ENCODE results near the gene CLIC5. TPM values are rescaled to one million over a fixed set of nuclear protein-coding genes. Genes with fewer than 3 reads are reported as not detected.
A peak's percentile ranks its signal among the peaks of the same experiment; 100 is the strongest.

CLIC5 gene
- total and polyA plus RNA-seq, 2 of the 8 experiments (the other 6 are each of a cell fraction or from before 2014, with no cell fraction given), result 0.12 to 0.15 TPM

- Histone ChIP-seq H4K8ac (ENCODE audit: extremely low read depth, insufficient read depth, low read length) (no peak overlapping the region), H2BK20ac (ENCODE audit: low read length) (no peak overlapping the region), H2BK5ac (ENCODE audit: low read depth, low read length) (no peak overlapping the region), H3K9ac (replicated peaks in 1 of 4; ENCODE audit: extremely low read depth in 1 of 4, low read depth in 3 of 4, low read length in 3 of 4) (no peak overlapping the region), H3K56ac (replicated peaks; ENCODE audit: insufficient read length, low read depth, low read length) (no peak overlapping the region), H3K18ac (ENCODE audit: extremely low read depth, low read length) (no peak overlapping the region), H3K79me2 (ENCODE audit: control insufficient read depth in 1 of 2, insufficient read depth in 2 of 2, low read length in 2 of 2) (no peaks in the 10 kb centered on the region), H2BK120ac (replicated peaks; ENCODE audit: low read depth, low read length) (no peak overlapping the region), H4K5ac (ENCODE audit: insufficient read length, low read depth, low read length) (no peak overlapping the region), H2AK5ac (ENCODE audit: low read depth, low read length) (no peak overlapping the region), H4K20me1 (replicated peaks in 1 of 2; ENCODE audit: control insufficient read depth in 1 of 2, insufficient read depth in 2 of 2, low read length in 2 of 2) (no peaks in the 10 kb centered on the region), H3K14ac (ENCODE audit: insufficient read length) (no peak overlapping the region), H3K4ac (replicated peaks; ENCODE audit: insufficient read length, low read depth, low read length) (no peak overlapping the region), H3K9me3 (ENCODE audit: insufficient read depth in 2 of 2, low read depth in 1 of 2, low read length in 1 of 2) (peaks cover 5 to 8% of the 10 kb centered on the region in 2 experiments), H3K79me1 (ENCODE audit: low read depth, low read length) (no peaks in the 10 kb centered on the region), H2BK12ac (ENCODE audit: low read depth, low read length) (no peak overlapping the region), H3K23ac (ENCODE audit: insufficient read length) (no peak overlapping the region), H3K4me1 (replicated peaks in 1 of 4; ENCODE audit: control insufficient read depth in 3 of 4, insufficient read depth in 4 of 4, low read length in 3 of 4) (peaks cover 4 to 15% (median 8%) of the 10 kb centered on the region in 4 experiments; a peak in 4 of 7 replicates), H3K23me2 (ENCODE audit: low read depth, low read length) (peaks cover 12% of the 10 kb centered on the region), H3K4me3 (ENCODE audit: extremely low read depth in 1 of 4, insufficient read depth in 2 of 4, low read depth in 3 of 4, low read length in 4 of 4) (no peak overlapping the region; a peak in 1 of 8 replicates), H3K27ac (ENCODE audit: low read depth, low read length) (no peak overlapping the region), H4K91ac (replicated peaks; ENCODE audit: insufficient read length, low read length) (peak overlapping the region; percentile 3), H2BK15ac (ENCODE audit: low read length) (no peak overlapping the region), H3K27me3 (replicated peaks in 1 of 4; ENCODE audit: control insufficient read depth in 3 of 4, extremely low read depth in 1 of 4, insufficient read depth in 3 of 4, low read length in 3 of 4) (peaks cover 14 to 31% (median 22%) of the 10 kb centered on the region in 4 experiments), H2AFZ (ENCODE audit: low read length) (no peak overlapping the region), H3K4me2 (ENCODE audit: insufficient read depth in 1 of 2, low read depth in 2 of 2, low read length in 2 of 2) (no peak overlapping the region; a peak in 1 of 4 replicates), H3K36me3 (ENCODE audit: control insufficient read depth in 2 of 4, insufficient read depth in 4 of 4, low read length in 3 of 4) (no peaks in the 10 kb centered on the region)
- DNase-seq (ENCODE audit: low read depth in 1 of 2, low spot score in 2 of 2), result no peak
- ChIA-PET POLR2A (ENCODE audit: partially characterized antibody) (interaction anchor here (0.9 kb wide), 1 partner anchor 20 kb away, joined by 3 read pairs; no protein-coding TSS in a partner anchor), CTCF (ENCODE audit: partially characterized antibody) (interaction anchor here (1.7 to 5.1 kb wide), 3 partner anchors 22 to 82 kb away, joined by 6 to 18 read pairs (median 9); no protein-coding TSS in a partner anchor)
- 94% methylated on average over 1 of the region's 1 CpG; no CpG with 5 or more reads in 1 of the 2 experiments for WGBS, 2 experiments (ENCODE audit: extremely low coverage in 1 of 2, insufficient coverage in 1 of 2, insufficient read length in 1 of 2, insufficient replicate concordance in 2 of 2, low coverage in 1 of 2, low lambda C conversion rate in 2 of 2, missing lambda C conversion rate in 1 of 2)
- TF ChIP-seq TBP (IDR thresholded peaks at IDR 0.05; ENCODE audit: low read depth, low read length) (no peak), JUN (IDR thresholded peaks at IDR 0.05; ENCODE audit: low read depth, low read length) (no peak), POU5F1 (IDR thresholded peaks at IDR 0.05; ENCODE audit: low read depth, low read length) (no peak), USF2 (IDR thresholded peaks at IDR 0.05; ENCODE audit: low read length) (no peak), KDM1A (IDR thresholded peaks at IDR 0.05; ENCODE audit: borderline replicate concordance, low read length) (no peak)
- FAIRE-seq, result no peak
These were observed 2.8 kb downstream of the CLIC5 start for GRCh38 chr6:46012834-46013233.

Data from H1 (cell line).